Hippocampal formation (tissue), 2 donors: ENCODE results near the gene SH3PXD2B.
"Not testable (repeated sequence)": the region's sequence is repeated elsewhere in the genome, so short reads cannot be mapped to it uniquely, and the experiment has no call there.

ENCODE experiments used
- DNase-seq, 2 donors: peaks; one replicate each; lab custom pipeline; 2025; lab: John Stamatoyannopoulos, UW

Gene SH3PXD2B

DNA sequence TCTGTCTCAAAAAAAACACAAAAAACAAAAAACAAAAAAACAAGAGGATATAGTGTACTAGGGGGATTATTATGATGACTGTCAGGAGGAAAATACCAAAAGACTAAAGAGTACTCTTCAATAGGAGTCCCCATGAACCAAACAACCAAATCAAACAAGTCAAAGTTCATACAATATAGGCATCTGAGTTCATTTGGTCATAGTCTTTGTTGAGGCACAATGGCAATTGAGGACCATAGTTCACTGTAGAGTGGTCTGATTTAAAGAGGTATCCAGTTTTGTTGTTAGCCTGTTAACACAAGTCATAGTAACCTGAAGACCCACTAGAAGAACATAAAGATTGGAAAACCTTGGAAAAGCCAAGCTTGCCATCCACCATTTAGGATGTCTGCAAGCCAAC, 159.5 kb downstream of the SH3PXD2B start:
- no peak for DNase-seq

DNA sequence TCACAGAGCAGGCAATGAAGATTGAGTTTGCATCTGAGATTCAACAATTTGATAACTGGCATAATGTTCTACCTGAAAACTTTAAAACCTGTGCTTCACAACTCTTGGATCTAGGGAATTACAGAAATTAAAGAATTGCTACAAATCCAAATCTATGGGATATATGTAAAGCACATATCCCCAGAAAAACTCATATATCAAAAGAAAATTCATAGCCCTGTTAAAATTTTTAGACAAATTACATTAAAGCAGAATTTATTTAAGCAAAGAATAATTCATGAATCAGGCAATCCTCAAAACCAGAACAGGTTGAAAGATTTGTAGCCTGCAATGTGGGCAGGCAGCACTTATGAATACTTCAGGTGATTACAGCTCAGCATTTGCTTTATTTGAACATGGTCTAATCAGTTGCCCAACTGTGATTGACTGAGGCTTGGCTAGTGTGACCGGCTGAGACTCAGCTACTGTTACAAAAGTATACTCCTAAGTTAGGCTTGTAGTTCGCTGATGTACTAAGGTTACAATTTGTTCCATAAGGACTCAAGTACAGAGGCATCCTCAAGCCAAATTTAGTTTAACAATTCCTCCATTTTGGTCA, 160.5 kb downstream of the SH3PXD2B start:
- DNase-seq, result no peak

DNA sequence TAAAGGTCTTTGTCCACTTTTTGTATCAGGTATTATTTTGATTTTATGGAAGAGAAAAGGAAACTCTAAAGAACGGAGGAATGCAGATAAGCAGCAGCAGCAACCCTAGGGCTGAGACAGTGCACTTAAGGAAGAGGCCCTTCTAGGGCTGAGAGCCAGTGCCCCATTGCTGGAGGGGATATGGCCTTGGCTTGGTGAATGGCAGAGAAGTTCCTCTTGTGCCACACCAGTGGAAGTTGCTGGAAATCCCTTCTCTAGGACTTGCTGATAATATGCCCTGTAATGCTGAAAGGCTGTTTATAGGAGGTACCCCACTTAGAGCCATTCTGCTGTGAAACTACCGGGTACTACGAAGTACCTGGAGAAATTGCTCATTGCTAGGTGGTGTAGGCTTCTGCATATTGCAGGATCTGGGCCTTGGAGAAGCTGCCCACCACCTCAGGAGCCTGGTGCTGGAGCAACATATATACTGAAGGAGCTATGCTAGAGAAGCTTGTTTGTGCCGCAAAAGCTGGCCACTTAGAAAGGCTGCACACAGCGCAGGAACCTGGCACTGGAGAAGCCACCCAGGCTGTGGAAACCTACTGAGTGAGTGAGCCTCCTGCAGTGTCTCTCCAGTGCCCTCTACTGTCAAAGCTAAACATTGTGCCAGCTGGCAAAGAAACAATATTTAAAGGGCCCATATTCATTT, 161.1 kb downstream of the SH3PXD2B start:
- DNase-seq, result peak; percentile 53 to 83

DNA sequence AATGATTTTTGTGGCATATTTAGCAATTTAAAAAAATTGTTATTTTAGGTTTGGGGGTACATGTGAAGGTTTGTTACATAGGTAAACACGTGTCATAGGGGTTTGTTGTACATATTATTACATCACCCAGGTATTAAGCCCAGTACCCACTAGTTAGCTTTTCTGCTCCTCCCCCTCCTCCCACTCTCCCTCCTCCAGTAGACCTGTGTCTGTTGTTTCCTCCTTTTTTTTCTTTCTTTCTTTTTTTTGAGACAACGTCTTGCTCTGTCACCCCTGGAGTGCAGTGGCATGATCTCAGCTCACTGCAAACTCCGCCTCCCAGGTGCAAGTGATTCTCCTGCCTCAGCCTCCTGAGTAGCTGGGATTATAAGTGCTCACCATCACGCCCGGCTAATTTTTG, 162.5 kb downstream of the SH3PXD2B start:
- not testable (repeated sequence) for DNase-seq

DNA sequence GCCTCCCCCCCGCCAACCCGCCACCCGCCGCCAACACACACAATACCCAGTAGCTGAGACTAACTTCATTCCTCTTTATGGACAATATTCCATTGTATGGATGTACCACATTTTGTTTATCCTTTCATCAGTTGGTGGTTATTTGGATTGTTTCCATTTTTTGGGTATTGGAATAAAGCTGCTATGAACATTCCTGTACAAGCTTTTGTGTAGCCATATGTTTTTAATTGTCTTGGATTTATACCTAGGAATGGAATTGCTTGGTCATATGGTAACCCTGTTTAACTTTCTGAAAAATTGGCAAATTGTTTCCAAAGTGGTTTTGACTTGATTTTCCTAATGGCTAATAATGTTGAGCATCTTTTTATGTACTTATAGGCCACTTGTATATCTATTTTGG, 165.9 kb downstream of the SH3PXD2B start:
- DNase-seq, result no peak

DNA sequence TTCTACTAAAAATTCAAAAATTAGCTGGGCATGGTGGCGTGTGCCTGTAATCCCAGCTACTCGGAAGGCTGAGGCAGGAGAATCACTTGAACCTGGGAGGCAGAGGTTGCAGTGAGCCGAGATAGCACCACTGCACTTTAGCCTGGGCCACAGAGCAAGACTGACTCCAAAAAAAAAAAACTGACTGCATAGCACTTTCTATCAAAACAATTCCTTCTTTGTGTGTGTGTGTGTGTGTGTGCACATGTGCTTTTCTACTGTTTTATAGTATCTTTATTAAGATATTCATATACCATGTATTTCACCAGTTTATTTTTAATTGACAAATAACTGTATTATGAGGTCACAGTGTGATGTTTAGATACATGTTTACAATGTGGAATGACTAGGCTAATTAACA, 167.2 kb downstream of the SH3PXD2B start:
- not testable (repeated sequence) for DNase-seq

DNA sequence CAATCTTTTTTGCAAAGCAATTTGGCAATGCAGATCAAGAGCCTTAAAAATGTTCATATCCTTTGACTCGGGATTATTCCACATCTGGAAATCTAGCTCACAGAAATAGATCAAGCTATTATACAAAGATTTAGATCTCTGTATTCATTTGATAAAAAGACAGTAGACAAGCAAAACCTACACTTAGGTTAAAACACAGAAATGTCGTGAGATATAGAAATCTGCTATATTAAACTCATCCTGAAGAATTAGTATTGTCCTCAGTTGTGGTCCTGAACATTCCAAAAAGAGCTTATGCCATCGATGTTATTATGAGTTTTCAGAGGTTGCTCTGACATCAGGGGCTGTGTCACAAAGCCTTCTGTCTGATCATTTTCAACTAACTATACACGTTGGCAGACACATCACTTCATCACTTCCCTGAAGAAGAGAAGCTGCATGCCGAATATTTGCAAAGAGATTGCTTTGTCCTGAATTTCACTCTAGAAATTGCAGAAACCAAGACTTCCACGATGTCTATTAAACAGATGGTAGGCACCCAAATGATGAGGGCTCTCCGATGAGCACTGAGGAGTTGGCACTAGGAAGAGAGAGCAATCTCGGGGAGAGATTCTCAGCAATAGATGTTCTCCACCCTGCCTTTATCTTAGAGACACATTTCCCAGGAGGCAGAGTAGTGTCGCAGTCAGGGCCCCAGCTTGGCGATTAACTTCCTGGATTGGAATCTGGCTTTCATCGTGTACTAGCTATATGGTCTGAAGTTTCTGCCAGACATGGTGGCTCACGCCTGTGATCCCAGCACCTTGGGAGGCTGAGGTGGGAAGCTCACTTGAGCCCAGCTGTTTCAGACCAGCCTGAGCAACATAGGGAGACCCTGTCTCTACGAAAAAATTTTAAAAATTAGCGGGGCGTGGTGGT, 168.8 kb downstream of the SH3PXD2B start:
- DNase-seq, result no peak

DNA sequence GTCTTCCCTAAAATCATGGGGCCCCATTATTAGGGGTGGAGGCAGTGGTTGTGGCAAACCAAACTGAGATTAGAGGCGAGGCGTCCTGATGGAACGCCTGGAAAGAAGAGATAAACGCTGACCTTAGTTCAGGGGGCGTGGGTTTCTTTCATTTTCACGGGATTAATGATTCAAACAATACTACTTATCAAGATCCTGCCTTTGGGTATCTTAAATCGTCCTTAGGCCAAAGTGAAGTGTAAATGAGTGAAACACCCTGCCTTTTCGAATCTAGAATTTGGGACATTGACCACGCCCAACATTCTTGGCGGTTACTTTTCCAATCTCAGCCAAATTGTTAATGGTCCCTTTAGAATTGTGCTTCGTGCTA, 169.7 kb downstream of the SH3PXD2B start:
- DNase-seq, result no peak

DNA sequence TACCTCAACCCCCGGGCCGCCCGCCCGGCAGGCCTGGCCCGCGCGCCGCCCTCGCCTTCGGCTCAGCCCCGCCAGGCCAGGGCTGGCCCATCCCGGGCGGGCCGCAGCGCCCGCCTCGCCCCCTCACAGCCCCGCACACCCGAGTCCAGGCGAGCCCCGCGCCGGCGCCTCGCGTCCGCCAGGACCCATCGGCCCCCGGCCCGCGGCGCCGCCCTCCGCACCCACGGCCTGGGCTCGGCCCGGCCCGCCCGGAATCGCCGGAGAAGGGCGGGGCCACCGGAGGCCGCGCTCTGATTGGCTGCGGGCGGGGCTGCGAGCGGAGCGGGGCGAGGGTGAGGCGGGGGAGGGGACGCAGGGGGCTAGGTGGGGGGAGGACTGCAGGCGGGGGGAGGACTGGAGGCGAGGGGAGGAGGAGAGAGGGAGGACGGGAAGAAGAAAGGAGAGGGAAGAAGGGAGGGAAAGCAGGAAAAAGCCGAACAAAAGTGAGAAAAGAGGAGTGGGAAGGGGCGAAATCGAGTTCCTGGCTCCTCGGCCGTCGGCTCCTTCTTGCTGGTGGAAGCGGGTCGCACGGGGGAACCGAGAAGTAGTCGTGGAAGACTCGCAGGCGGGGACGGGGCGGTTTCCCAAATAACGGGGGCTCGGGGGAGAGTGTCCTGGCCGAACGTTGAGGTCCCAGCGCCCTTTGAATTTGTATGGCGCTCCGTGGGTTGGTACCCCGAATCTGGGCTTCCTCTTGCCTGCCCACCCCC, 170.3 kb downstream of the SH3PXD2B start:
- peak; percentile 80 to 88 for DNase-seq

DNA sequence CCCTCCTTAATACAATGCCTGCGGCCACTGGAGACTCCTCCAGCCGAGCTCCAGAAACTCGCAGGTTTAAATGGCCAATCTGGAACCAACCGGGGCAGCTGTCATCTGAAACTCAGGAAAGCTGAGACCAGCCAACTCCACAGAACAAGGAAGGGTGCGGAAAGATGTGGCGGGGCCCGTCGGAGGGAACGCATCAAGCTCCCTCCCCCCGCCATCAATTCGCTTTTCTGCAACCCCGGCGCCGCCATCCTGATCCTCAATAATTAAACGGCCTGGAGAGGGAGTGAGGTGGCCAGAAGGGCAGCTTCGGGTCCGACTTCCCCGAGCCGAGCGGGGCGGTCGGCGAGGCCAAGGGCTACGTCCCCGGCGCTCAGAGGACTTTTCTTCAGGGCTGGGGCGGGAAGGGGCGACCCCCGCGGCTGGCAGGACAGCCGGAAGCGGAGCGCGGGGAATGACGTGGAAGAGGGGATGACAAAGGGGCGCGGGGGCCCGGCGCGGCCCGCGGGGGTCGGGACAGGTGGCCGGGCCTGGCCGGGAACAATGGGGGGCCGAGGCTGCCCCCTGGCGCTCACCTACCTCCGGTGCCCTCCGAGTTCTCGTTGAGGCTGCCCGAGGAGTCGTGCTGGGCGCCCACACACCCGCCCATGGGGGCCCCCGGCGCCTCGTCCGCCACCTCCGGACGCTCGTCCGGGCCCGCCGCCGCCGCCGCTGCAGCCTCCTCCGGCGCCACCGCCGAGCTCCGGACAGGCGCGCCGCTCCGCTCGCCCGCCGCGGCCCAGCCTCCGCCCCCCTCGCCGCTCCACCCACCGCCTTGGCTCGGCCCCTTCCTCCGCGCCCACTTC, 171.1 kb downstream of the SH3PXD2B start, which contains the start of gene UBTD2:
TSS of gene UBTD2 (minus strand) at position 745 of the 842 bp plus-strand sequence. CDS start at position 646, 99 bp downstream.
- peak; percentile 30 to 72 for DNase-seq

DNA sequence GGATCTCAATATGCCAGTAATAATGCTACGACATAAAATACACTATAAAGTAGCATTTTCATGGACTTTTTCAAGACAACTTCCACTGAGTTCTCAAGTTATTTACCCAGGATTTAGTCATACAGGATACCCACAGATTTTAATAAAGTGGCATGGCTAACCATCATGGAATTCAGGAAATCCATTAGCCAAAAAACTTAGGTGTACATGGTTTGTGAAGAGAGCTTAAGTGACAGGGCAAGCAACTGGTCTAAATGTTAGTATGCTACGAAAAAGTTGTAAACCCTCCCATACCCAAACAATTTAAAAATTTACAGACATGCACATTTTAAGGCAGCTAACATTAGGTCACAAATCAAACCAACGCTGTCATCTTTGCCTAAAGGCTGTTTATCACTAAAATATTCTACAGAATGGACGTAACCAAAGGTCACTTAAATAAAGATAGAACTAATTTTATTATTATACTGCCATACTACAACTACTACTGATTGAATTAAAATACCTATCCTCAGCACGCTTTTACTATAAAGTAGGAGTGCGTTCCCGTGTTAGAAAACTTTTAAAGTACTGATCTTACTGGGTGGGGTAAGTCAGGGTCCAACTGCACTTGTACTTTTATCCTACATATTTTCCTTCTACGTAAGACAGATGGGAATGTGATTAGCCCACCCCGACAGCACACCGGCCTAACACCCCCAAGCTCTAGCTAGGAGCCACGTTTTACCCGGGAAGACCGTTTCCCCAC, 171.9 kb downstream of the SH3PXD2B start:
- DNase-seq, result no peak

DNA sequence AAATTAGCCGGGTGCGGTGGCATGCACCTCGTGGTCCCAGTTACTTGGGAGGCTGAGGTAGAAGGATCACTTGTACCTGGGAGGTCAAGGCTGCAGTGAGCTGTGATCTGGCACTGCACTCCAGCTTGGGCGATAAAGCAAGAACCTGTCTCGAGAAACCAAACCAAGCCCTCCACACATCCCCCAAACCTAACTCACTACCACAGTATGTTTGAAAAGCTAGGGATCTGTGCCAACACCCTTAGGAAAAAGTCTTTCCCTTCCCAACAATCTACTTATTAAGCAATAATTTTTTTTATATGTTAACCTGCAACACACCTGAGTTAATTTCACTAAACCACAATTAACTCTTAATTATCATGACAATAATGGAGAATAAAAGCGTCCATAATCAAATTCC, 173.0 kb downstream of the SH3PXD2B start:
- DNase-seq, result no peak

DNA sequence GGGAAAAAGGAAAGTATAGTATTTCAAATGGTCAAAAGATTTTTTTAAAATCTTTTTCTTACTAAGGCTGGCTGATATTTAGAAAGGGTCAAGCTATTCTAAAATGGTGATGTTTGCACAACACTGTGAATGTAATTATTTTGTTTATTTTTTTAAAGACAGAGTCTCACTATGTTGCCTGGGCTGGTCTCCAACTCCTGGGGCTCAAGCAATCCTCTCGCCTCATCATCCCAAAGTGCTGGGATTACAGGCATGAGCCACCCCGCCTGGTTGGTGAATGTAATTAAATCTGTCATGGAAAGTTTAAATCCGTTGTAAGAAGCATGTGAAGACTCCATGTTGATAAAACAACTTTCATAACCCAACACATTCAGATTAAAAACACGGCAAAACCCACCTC, 173.4 kb downstream of the SH3PXD2B start:
- DNase-seq, result no peak

DNA sequence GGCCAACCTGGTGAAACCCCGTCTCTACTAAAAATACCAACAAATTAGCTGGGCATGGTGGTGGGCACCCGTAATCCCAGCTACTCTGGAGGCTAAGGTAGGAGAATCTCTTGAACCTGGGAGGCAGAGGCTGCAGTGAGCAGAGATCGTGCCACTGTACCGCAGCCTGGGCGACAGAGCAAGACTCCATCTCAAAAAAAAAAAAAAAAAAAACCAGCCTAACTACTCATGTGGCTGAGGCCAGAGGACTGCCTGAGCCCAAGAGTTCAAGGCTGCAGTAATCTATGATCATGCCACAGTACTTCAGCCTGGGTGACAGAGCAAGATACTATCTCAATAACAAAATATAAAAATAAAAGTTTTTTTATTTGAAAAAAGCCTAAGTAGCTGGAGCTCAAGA, 174.0 kb downstream of the SH3PXD2B start:
- no peak for DNase-seq

DNA sequence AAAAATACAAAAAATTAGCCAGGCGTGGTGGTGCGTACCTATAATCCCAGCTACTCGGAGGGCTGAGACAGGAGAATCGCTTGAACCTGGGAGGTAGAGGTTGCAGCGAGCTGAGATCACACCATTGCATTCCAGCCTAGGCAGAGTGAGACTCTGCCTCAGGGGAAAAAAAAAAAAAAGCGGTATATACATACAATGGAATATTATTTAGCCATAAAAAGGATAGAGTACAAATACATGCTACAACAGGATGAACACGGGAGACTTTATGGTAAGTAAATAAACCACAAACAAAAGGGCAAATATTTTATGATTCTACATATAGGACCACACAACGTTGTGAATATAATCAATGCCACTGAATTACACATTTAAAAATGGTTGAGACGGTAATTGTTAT, 176.0 kb downstream of the SH3PXD2B start:
- no peak for DNase-seq

DNA sequence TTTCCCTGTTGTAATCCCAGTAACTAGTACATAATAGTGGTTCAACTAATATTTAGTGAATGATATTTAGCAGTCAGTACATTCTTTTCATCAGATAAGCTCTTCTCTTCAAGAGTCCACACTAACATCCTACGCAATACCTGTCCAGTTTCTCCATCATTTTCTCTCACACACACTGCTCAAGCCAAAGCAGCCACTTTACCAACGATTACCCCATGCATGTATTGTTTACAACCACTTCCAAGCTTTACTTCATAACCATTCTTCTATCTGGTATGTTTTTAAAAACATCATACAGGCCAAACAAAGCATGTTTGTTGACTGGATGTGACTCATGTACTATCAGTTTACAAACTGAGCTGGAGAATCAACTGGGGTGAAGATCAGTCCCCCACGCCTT, 178.1 kb downstream of the SH3PXD2B start:
- no peak for DNase-seq
